Measurements from ENCODE around the gene DOK3.

GRCh38 chr5:177509991-177510566 is 453 bp upstream of the DOK3 start:
- TF ChIP-seq ZNF207 (IDR thresholded peaks at IDR 0.05; ENCODE audit: borderline replicate concordance) (no peak), FOXO1 (CRISPR knock-in tag; IDR thresholded peaks at IDR 0.05) (no peak), REL (CRISPR knock-in tag; conservative IDR thresholded peaks at IDR 0.05) (no peak), MTA1 (CRISPR knock-in tag; IDR thresholded peaks at IDR 0.05; ENCODE audit: borderline replicate concordance) (no peak), RXRA (CRISPR knock-in tag; IDR thresholded peaks at IDR 0.05) (no peak), HDAC6 (IDR thresholded peaks at IDR 0.05; ENCODE audit: low read depth, low read length) (no peak), FOSL1 (CRISPR knock-in tag; IDR thresholded peaks at IDR 0.05; ENCODE audit: borderline replicate concordance) (no peak), PRDM15 (CRISPR knock-in tag; IDR thresholded peaks at IDR 0.05) (no peak), NFYB (CRISPR knock-in tag; IDR thresholded peaks at IDR 0.05) (no peak), POLR2A (IDR thresholded peaks at IDR 0.05; ENCODE audit: insufficient read depth in 1 of 2, low read depth in 2 of 2, low read length in 2 of 2) (no peak), GABPA (IDR thresholded peaks at IDR 0.05; ENCODE audit: low read depth, low read length) (no peak), GABPA (CRISPR knock-in tag; IDR thresholded peaks at IDR 0.05; ENCODE audit: low read depth) (no peak), CTCF (CRISPR knock-in tag; IDR thresholded peaks at IDR 0.05) (no peak), YY1 (IDR thresholded peaks at IDR 0.05; ENCODE audit: insufficient read depth, insufficient replicate concordance, low read depth, low read length) (no peak), ZNF768 (CRISPR knock-in tag; IDR thresholded peaks at IDR 0.05) (no peak)
